Measurements from ENCODE around the gene UBR1.
"Not testable (repeated sequence)": the region's sequence is repeated elsewhere in the genome, so short reads cannot be mapped to it uniquely, and the experiment has no call there.

Gene UBR1

GRCh38 chr15:42893911-42894310 is 211.9 kb downstream of the UBR1 start:
- DNase-seq, result not testable (repeated sequence)
